PFSK-1 (cell line): ENCODE data around the gene SRGAP3.

Experiments
- FOXP2 ChIP-seq: optimal IDR thresholded peaks from 2 replicates; pipeline ENCODE3; 2011; ENCODE audit warnings: borderline replicate concordance, control low read depth, inconsistent platforms; ENCODE audit not compliant: insufficient read depth; ENCODE audit errors: extremely low read length, extremely low read depth
- POLR2AphosphoS5 ChIP-seq: IDR thresholded peaks from 2 replicates; pipeline ENCODE4 v1.6.1; 2012; ENCODE audit warnings: low read depth, mild to moderate bottlenecking, control low read depth, low read length, moderate library complexity
- SIN3A ChIP-seq: IDR thresholded peaks from 2 replicates; pipeline ENCODE4 v1.6.1; 2012; ENCODE audit warnings: mild to moderate bottlenecking, low read length, moderate library complexity, borderline replicate concordance; ENCODE audit not compliant: insufficient read depth
- TAF1 ChIP-seq: IDR thresholded peaks from 2 replicates; pipeline ENCODE4 v1.6.1; 2012; ENCODE audit warnings: low read length, control low read depth, borderline replicate concordance; ENCODE audit not compliant: insufficient read depth
- TF ChIP-seq, protein P1 (sequence below), 2 experiments: IDR thresholded peaks; 2 replicates each; pipeline versions ENCODE4 v1.6.1 to v1.8.0; 2011 to 2012; ENCODE audit warnings: low read depth in 2 of 2, low read length in 2 of 2, control low read depth in 1 of 2, inconsistent platforms in 1 of 2, mild to moderate bottlenecking in 1 of 2, moderate library complexity in 1 of 2; ENCODE audit not compliant: insufficient read depth in 1 of 2

Gene SRGAP3

DNA sequence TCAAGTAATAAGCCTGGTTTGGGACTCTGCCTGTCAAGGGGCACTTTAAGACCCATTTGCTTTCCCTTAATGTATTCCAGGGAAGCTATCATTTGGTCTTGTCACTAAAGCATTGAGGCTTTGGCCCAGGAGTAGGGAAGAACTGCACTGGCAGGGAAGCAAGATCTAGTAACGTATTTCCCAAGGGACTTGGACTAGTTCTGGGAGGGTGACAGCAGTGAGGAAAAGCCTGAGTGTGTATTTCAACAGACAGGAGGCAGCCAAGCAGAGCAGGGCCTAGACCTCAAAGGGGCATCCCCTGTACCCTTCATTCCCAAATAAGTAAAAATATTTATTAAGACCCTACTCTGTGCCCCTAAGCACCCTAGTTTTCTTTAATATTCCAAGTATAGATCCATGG lies 92.8 kb downstream of the SRGAP3 start:
- TF ChIP-seq FOXP2 (no peak), TAF1 (no peak)

DNA sequence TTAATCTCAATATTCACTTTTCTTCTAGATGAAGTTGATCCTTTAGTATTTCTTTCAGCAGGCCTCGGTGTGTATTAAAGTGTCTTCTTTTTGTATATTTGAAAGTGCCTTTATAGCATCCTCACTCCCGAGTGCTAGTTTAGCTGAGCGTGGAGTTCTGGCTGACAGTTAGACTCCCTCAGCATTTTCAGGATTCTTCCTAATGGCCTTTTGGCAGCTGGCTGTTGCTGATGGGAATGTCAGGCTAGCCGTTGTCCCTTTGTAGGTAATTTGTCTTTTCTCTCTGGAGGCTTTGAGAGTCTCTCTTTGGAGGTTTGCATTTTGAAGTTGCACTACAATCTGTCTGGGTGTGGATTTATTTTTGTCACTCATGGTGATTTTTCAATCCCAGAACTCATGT lies 94.4 kb downstream of the SRGAP3 start:
- TF ChIP-seq FOXP2 = no peak
- TF ChIP-seq POLR2AphosphoS5 = no peak
- no peak for TF ChIP-seq SIN3A
- TF ChIP-seq, protein P1, sequence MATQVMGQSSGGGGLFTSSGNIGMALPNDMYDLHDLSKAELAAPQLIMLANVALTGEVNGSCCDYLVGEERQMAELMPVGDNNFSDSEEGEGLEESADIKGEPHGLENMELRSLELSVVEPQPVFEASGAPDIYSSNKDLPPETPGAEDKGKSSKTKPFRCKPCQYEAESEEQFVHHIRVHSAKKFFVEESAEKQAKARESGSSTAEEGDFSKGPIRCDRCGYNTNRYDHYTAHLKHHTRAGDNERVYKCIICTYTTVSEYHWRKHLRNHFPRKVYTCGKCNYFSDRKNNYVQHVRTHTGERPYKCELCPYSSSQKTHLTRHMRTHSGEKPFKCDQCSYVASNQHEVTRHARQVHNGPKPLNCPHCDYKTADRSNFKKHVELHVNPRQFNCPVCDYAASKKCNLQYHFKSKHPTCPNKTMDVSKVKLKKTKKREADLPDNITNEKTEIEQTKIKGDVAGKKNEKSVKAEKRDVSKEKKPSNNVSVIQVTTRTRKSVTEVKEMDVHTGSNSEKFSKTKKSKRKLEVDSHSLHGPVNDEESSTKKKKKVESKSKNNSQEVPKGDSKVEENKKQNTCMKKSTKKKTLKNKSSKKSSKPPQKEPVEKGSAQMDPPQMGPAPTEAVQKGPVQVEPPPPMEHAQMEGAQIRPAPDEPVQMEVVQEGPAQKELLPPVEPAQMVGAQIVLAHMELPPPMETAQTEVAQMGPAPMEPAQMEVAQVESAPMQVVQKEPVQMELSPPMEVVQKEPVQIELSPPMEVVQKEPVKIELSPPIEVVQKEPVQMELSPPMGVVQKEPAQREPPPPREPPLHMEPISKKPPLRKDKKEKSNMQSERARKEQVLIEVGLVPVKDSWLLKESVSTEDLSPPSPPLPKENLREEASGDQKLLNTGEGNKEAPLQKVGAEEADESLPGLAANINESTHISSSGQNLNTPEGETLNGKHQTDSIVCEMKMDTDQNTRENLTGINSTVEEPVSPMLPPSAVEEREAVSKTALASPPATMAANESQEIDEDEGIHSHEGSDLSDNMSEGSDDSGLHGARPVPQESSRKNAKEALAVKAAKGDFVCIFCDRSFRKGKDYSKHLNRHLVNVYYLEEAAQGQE (IDR thresholded peaks at IDR 0.05; ENCODE audit: insufficient read depth in 1 of 2, low read depth in 2 of 2, low read length in 2 of 2) = no peak
- no peak for TF ChIP-seq TAF1

DNA sequence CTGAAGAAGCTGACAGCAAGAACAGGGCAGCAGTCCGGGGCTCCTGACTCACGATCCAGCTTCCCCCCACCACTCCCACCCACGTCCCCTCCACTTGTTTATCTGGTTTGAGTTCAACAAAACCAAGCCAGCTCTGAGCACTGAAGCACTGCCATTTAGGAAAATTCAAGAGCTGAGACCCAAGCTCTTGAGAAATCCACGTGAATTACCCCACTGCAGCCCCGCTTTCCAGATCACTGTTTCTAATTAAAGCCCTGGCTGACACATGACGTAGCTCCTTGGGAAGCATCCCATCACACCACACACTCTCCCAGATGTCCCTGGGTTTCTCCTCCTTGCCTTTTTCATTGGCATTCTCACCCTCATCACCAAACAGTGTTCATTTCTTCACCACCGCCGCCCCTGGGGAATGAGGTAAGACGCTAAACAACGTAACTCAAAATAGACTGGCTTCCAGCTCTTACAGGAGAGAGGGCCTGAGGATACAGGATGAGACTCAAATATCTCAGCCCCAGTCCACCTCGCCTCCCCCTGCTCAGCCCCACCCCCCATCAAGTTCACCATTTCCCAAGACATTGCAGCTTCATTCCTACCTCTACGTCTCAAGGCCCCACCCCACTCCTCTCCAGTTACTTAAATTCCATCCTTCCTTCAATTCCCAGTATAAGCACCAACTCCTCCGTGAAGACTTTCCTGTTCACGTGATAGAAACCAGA lies 95.4 kb downstream of the SRGAP3 start:
- TF ChIP-seq POLR2AphosphoS5 (no peak), SIN3A (no peak), FOXP2 (no peak)
- TF ChIP-seq, protein P1 (IDR thresholded peaks at IDR 0.05; ENCODE audit: insufficient read depth in 1 of 2, low read depth in 2 of 2, low read length in 2 of 2) = no peak

DNA sequence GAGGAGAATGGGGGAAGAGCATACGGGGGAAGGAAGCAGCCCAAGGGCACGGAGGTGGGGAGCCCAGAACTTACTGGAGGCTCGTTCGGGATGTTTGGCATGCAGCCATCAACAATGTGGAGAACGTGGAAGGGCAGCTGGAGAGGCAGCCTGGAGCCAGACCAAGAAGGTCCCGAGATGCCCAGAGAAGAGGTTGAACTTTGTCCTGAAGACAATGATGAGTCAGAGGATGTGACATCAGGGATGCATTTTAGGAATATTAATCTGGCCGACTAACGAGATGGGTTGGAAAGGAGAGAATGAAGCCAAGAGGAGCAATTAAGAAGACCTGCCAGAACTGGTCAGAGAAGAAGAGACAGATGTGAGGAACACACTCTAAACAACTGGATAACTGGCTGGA lies 98.2 kb downstream of the SRGAP3 start:
- no peak for TF ChIP-seq FOXP2
- no peak for TF ChIP-seq POLR2AphosphoS5
- TF ChIP-seq, protein P1 (IDR thresholded peaks at IDR 0.05; ENCODE audit: insufficient read depth in 1 of 2, low read depth in 2 of 2, low read length in 2 of 2) = no peak
- TF ChIP-seq SIN3A = no peak
- TF ChIP-seq TAF1 = no peak

DNA sequence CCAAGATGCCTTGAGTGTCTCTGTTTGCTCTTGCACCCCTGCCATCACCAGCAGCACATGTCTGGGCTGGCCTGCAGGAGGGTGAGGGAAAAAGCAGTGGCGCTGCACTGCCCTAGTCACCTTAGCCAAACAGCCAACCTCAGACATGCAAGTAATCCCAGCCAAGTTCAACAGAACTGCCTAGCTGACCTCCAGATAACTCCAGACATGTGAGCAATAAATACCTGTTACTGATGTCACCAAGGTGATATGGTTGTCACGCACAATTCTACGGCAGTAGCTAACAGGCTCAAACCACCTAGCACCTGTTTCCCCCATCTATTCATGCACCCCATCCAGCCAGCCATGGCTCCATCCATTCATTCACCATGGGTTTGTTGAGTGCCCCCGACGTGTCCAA lies 99.9 kb downstream of the SRGAP3 start:
- no peak for TF ChIP-seq FOXP2
- TF ChIP-seq POLR2AphosphoS5 = no peak
- no peak for TF ChIP-seq TAF1
- TF ChIP-seq, protein P1 (IDR thresholded peaks at IDR 0.05; ENCODE audit: insufficient read depth in 1 of 2, low read depth in 2 of 2, low read length in 2 of 2) = no peak
- TF ChIP-seq SIN3A = no peak
